NCI-H1048 (cell line): ENCODE results near the gene PDE1C.
"Not testable (repeated sequence)": the region's sequence is repeated elsewhere in the genome, so short reads cannot be mapped to it uniquely, and the experiment has no call there.

Experiments used
- DNase-seq: peaks from one replicate; lab custom pipeline; 2025; lab: John Stamatoyannopoulos, UW

Gene PDE1C

GRCh38 chr7:32043688-32044087 is 26.5 kb downstream of the PDE1C start:
- DNase-seq, result no peak

GRCh38 chr7:32042900-32043299 is 27.3 kb downstream of the PDE1C start:
- no peak for DNase-seq

- no peak for DNase-seq
Measured at GRCh38 chr7:32039000-32039756, 31.0 kb downstream of the PDE1C start.

DNA sequence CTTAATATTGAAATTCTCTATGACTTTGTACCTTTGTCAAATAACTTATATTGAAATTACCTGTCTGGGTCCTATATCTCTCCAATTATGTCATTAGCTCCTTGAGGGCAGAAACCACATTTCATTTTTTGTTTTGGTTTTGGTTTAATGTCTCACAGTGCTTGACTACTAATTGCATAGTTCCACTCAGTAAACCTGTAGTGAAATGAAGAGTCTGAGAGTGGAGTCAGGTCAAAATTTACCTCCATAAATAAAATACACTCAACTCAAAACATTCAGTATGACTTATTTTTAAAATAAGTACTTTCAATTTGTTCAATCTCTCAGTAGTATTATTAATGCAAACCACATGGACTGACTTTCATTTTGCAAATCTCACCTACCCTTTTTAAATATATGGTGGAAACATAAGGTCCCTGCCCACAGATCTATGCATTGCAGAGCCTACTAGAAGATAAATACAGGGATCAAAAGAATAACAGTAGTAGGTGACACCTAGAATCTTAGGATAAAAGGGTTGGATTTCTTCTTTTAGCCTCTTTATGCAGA is 32.5 kb downstream of the PDE1C start:
- DNase-seq, result no peak

GRCh38 chr7:32036557-32036956 is 33.6 kb downstream of the PDE1C start:
- DNase-seq, result no peak

- peak; percentile 84 for DNase-seq
Measured at GRCh38 chr7:32034052-32034451, 36.2 kb downstream of the PDE1C start.

- DNase-seq, result no peak
Measured at GRCh38 chr7:32033006-32033405, 37.2 kb downstream of the PDE1C start.

- no peak for DNase-seq
Measured at GRCh38 chr7:32032211-32032610, 38.0 kb downstream of the PDE1C start.

GRCh38 chr7:32030904-32031692 is 39.1 kb downstream of the PDE1C start:
- no peak for DNase-seq

GRCh38 chr7:32026083-32026425 is 44.2 kb downstream of the PDE1C start:
- DNase-seq, result no peak

DNA sequence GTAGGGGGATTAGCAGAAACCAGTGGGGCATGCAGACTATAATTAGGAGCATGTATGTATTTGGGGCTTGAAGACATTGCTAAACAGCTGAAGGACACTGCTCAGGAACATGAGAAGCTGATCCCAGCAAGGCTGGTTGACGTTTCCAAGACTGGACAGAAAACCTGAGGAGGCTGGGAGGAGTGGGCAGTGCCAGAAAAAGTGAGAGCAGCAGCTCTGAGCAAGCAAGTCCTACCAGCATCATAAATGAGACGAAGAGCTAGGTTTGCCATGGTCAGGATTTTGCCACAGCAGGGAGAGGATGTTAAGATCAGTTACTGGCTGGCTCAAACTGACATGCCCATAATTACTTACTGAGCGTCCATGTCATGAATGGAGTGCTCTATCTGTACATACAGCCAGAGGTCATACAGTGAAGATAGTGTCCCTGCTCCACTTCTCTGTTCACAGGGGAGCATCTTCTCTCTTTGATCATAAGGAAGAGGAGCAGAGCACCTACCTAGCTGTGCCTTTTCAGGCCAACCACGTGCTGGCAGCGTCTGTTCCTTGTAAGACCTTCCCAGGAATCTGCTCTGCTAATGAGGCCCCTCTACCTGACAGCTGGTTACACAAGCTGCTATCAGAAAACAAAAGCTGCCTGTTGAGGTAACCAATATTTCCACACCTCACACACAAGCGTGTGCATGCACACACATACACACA is 44.7 kb downstream of the PDE1C start:
- DNase-seq, result no peak

DNA sequence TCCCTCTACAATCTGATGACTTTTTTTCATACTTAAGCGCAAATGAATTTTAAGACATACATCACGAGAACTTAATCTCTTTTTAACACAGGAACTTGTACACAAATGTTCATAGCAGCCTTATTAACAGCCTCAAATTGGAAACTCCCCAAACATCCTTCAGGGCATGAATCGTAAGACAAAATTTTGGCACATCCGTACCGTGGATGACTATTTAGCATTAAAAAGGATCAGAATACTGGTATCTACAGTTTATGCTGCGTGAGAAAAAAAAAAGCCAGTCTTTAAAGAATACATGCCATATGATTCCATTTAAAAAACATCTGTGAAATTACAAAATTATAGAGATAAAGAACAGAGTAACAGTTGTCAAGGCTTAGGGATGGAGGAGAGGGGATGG is 46.8 kb downstream of the PDE1C start:
- DNase-seq, result no peak

- no peak for DNase-seq
Measured at GRCh38 chr7:32022966-32023365, 47.2 kb downstream of the PDE1C start.

GRCh38 chr7:32020551-32021159 is 49.6 kb downstream of the PDE1C start:
- no peak for DNase-seq

DNA sequence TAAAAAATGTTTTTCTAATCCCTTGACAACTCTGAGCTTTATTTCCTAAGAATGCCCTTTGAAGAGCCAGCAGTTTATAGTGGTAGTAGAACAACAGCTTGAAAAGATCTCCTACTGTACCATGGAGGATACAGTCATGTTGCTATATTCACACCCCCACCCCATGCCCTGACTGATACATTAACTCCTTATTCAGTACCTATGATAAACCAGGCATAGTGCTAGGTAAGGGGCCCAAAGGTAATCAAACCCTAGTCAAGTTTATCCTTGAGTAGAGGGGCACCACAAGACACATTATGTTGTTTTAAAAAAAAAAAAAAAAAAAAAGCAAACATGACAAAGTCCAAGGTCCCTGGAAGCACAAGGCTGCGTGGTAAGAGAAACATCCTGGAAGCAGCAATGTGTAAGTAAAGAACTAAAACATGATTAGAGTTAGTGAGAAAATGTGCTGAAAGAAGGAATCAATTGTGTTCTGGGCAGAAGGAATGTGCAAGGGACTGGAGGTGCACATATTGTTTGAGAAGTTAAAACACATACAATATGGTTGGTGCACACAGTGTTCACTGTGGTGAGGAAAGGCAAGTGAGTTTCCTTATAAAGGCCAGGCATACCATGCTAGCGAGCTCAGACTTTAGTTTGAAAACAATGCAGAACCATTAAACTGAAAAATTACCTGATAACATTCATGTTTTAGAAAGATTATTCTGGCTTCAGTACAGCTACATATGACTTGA is 51.2 kb downstream of the PDE1C start:
- DNase-seq, result no peak

DNA sequence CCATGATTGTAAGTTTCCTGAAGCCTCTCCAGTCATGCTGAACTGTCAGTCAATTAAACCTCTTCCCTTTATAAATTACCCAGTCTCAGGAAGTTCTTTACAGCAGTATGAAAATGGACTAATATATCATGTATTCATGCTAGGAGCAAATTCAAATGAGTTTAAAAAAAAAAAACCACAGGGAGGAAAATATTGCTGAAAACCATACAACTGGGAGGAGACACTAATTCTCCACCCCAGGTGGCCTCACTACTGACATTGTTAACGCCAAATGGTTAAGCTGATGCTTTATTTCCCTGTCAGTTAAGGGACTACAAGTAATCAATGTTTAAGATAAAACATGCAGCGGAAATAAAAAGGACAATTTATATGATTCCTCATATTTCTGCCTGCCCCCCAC is 55.1 kb downstream of the PDE1C start:
- no peak for DNase-seq

DNA sequence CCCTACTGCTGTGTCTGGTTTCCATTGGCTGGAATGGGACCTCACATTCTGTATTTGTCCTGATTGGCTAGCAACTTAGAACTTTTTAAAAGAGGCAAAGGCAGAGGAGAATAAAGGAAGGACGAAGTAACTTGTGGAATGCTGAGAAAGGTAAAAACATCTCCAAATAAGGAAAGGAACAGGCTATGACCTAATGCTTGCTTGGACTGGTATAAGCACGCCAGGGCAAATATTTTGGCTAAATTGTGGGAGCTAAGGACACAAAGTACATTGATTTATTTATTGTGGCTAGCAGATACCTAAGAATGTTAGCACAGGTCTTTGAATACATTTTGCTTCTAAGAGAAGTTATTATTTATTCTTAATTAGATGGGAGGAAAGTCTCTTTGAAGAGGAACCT is 56.7 kb downstream of the PDE1C start:
- not testable (repeated sequence) for DNase-seq

DNA sequence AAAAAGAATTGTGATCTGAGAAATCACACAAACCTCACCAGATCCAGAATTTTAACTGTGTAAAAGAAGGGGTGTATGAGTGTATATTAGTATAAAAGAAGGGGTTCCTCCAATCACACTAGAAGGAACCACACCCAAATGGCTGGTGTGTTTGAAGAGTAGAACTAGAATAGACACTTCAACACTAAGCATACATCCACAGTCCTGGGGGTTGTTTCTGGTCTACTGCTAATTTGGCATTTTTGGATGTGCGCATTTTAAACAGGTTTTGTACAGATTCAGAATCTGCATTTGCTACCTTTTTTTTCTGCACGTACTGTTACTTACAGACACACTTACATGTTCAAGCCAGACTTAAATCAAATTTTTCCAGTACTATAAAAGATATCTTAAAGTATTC is 64.6 kb downstream of the PDE1C start:
- DNase-seq, result no peak

- no peak for DNase-seq
Measured at GRCh38 chr7:32001948-32002347, 68.3 kb downstream of the PDE1C start.

DNA sequence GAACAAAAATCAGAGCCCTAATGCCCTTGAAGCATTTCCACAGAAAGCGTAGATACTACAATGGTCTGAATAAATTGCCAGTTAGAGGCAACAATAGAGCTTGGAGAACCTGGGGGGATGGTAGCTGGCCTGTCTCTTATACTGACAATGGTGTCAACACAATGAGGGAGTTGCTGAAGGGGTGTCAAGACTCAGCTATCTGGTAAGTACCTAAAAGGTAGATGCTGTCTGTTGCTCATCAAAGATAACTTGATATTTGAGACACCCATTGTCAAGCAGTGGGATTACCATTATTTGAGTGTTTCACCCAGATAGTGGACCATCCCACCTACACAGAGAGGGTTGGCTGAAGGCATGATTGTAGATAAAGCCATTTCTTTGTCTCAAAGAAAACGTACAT is 72.8 kb downstream of the PDE1C start:
- no peak for DNase-seq

GRCh38 chr7:31995134-31995533 is 75.1 kb downstream of the PDE1C start:
- no peak for DNase-seq

DNA sequence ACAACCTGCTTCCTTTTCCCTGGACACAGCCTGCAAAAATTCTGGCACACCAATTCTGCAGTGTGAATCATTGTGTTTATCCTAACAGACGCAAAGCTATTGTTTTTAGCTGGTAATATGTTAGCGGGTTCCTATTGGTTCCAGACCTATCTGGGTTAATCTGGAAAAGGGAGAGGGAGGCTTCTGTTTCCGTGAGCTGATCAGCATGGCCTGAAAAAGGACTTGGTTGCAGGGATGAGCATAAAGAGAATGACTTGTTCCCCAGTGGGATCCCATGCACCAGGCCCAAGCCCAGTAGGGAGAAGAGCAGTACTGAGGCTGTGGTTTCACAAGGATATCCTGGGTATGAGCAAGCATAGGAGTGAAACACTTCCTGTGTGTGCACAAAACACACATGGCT is 78.4 kb downstream of the PDE1C start:
- no peak for DNase-seq
